ENCODE results near the gene CACNA1C.

DNA sequence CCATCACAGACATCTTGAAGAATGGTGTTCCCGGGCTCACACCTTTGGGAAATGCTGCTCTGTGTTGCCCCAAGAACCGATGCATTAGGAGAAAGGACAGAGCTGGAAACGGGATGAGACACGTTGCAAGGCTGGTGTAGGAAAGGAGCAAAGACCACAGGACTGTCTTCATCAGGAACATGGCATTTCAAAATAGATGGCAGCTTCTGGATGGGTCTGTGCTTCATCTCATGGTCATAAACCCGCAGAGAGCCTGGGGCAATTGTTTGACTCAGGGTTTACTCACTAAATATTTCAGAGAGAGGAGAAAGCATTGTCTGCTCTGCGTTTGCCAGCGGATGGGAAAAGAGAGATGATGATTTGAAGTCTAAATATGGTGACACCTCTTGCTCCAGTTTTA, 76.3 kb downstream of the CACNA1C start:
- TF ChIP-seq, protein P1, sequence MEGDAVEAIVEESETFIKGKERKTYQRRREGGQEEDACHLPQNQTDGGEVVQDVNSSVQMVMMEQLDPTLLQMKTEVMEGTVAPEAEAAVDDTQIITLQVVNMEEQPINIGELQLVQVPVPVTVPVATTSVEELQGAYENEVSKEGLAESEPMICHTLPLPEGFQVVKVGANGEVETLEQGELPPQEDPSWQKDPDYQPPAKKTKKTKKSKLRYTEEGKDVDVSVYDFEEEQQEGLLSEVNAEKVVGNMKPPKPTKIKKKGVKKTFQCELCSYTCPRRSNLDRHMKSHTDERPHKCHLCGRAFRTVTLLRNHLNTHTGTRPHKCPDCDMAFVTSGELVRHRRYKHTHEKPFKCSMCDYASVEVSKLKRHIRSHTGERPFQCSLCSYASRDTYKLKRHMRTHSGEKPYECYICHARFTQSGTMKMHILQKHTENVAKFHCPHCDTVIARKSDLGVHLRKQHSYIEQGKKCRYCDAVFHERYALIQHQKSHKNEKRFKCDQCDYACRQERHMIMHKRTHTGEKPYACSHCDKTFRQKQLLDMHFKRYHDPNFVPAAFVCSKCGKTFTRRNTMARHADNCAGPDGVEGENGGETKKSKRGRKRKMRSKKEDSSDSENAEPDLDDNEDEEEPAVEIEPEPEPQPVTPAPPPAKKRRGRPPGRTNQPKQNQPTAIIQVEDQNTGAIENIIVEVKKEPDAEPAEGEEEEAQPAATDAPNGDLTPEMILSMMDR (IDR thresholded peaks at IDR 0.05) = no peak
- TF ChIP-seq EZH2 (IDR thresholded peaks at IDR 0.05; ENCODE audit: borderline replicate concordance, insufficient read depth, low read depth, low read length, poor library complexity, severe bottlenecking) = no peak

All from B cell (primary cell).